ENCODE data around the gene SH2D3A. TPM values are rescaled to one million over a fixed set of nuclear protein-coding genes. Genes with fewer than 3 reads are reported as not detected.
A peak's percentile ranks its signal among the peaks of the same experiment; 100 is the strongest.
"Not testable (repeated sequence)": the region's sequence is repeated elsewhere in the genome, so short reads cannot be mapped to it uniquely, and the experiment has no call there.

The SH2D3A gene
- total RNA-seq, 1 experiment from 2014 or later = 43.4 TPM

GRCh38 chr19:6750062-6750461 is 17.2 kb downstream of the SH2D3A start:
- POLR2A ChIA-PET (ENCODE audit: unreplicated experiment) = interaction anchor here (0.5 kb wide), 2 partner anchors 16 to 51 kb away, joined by 3 to 6 read pairs; no protein-coding TSS in a partner anchor
- TF ChIP-seq EZH2 (IDR thresholded peaks at IDR 0.05; ENCODE audit: low read depth) = no peak
- TF ChIP-seq CTCF (conservative IDR thresholded peaks at IDR 0.05) = no peak

DNA sequence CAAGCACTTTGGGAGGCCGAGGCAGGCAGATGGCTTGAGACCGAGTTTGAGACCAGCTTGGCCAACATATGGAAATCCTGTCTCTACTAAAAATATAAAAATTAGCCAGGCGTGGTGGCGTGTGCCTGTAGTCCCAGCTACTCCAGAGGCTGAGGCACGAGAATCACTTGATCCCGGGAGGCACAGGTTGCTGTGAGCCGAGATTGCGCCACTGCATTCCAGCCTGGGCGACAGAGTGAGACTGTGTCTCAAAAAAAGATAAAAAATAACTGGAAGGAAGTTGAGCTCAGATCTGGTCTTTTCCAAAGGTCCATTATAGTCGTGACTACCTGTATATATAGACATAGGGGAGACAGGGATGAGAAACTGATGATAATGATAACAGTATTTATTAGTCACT is 18.7 kb downstream of the SH2D3A start:
- Histone ChIP-seq H3K36me3 (ENCODE audit: low read depth) (peaks cover 19% of the 10 kb centered on the region; the same call in 1 of the 2 replicates), H3K4me1 (replicated peaks; ENCODE audit: insufficient read depth) (peaks cover 24% of the 10 kb centered on the region), H3K27ac (peak overlapping the region; percentile 32; the same call in 1 of the 2 replicates), H3K79me2 (ENCODE audit: low read depth) (peaks cover 17% of the 10 kb centered on the region), H3F3A (ENCODE audit: insufficient read depth, low read depth) (peaks cover 82% of the 10 kb centered on the region)
- CTCF ChIA-PET; H3K9me2 ChIP-seq (ENCODE audit: insufficient read depth); intact Hi-C loops (cut with micrococcal nuclease; ENCODE audit: unreplicated experiment); BruUV-seq (replicated peaks); H3K9me3 ChIP-seq (ENCODE audit: insufficient read depth, low read depth); H4K20me1 ChIP-seq (ENCODE audit: insufficient read depth); H3K27me3 ChIP-seq (ENCODE audit: insufficient read depth, low read depth); H3K4me2 ChIP-seq; DNase-seq; H2AFZ ChIP-seq; H3K4me3 ChIP-seq: not testable (repeated sequence)
- POLR2A ChIA-PET (ENCODE audit: unreplicated experiment) = interaction anchor here (0.5 to 0.8 kb wide), 2 partner anchors 10 to 226 kb away, joined by 3 to 5 read pairs; partner anchors contain the start of gene TRIP10

More at GRCh38 chr19:6750062-6750461, 17.2 kb downstream of the SH2D3A start:
- H3K27me3 ChIP-seq (ENCODE audit: insufficient read depth, low read depth) = no peaks in the 10 kb centered on the region
- H3K4me2 ChIP-seq = no peak overlapping the region
- H3F3A ChIP-seq (ENCODE audit: insufficient read depth, low read depth) = peaks cover 77% of the 10 kb centered on the region
- H3K4me1 ChIP-seq (replicated peaks; ENCODE audit: insufficient read depth) = peaks cover 11% of the 10 kb centered on the region
- CTCF ChIA-PET = interaction anchor here (0.6 to 0.7 kb wide), 2 partner anchors 112 to 592 kb away, joined by 5 read pairs; no protein-coding TSS in a partner anchor
- peaks cover 4% of the 10 kb centered on the region for H4K20me1 ChIP-seq (ENCODE audit: insufficient read depth)
- no peak overlapping the region for H2AFZ ChIP-seq
- no peak overlapping the region for H3K27ac ChIP-seq
- intact Hi-C loops (cut with micrococcal nuclease; ENCODE audit: unreplicated experiment) = no loop called here
- no peaks in the 10 kb centered on the region for H3K9me3 ChIP-seq (ENCODE audit: insufficient read depth, low read depth)
- peak in 1 of 2 experiments; percentile 49 for DNase-seq
- BruUV-seq (replicated peaks) = no TSS peak
- peaks cover 17% of the 10 kb centered on the region for H3K79me2 ChIP-seq (ENCODE audit: low read depth)
- no peaks in the 10 kb centered on the region for H3K9me2 ChIP-seq (ENCODE audit: insufficient read depth)
- H3K36me3 ChIP-seq (ENCODE audit: low read depth) = peaks cover 19% of the 10 kb centered on the region; the same call in 1 of the 2 replicates
- H3K4me3 ChIP-seq = no peak overlapping the region

GRCh38 chr19:6745965-6746364 is 21.3 kb downstream of the SH2D3A start:
- no TSS peak for BruUV-seq (replicated peaks)
- Histone ChIP-seq H3F3A (ENCODE audit: insufficient read depth, low read depth) (peaks cover 75% of the 10 kb centered on the region), H3K27ac (no peak overlapping the region), H3K9me3 (ENCODE audit: insufficient read depth, low read depth) (no peaks in the 10 kb centered on the region), H3K27me3 (ENCODE audit: insufficient read depth, low read depth) (no peaks in the 10 kb centered on the region), H3K79me2 (ENCODE audit: low read depth) (peaks cover 41% of the 10 kb centered on the region), H2AFZ (no peak overlapping the region), H3K9me2 (ENCODE audit: insufficient read depth) (no peaks in the 10 kb centered on the region), H3K4me1 (replicated peaks; ENCODE audit: insufficient read depth) (peaks cover 49% of the 10 kb centered on the region), H3K4me2 (no peak overlapping the region), H3K36me3 (ENCODE audit: low read depth) (peaks cover 19% of the 10 kb centered on the region; the same call in 1 of the 2 replicates), H3K4me3 (no peak overlapping the region), H4K20me1 (ENCODE audit: insufficient read depth) (peaks cover 4% of the 10 kb centered on the region)
- intact Hi-C loops (cut with micrococcal nuclease; ENCODE audit: unreplicated experiment) = loop anchor here (1.0 kb wide), 1 partner anchor 20 kb away; no protein-coding TSS in a partner anchor
- no peak for TF ChIP-seq EZH2 (IDR thresholded peaks at IDR 0.05; ENCODE audit: low read depth)
- TF ChIP-seq CTCF (conservative IDR thresholded peaks at IDR 0.05) = no peak
- ChIA-PET CTCF (no interaction called here), POLR2A (ENCODE audit: unreplicated experiment) (no interaction called here)
- no peak for DNase-seq

Measured in PC-9 (cell line).